ENCODE measurements around the gene SLC8B1.

The SLC8B1 gene

GRCh38 chr12:113299619-113300237 lies 35.2 kb downstream of the SLC8B1 start:
- H3K4me3 ChIP-seq (ENCODE audit: low read length), result no peak overlapping the region
- DNase-seq (ENCODE audit: low read depth, low spot score), result no peak

GRCh38 chr12:113298861-113299545 lies 35.9 kb downstream of the SLC8B1 start:
- no peak for DNase-seq (ENCODE audit: low read depth, low spot score)
- H3K4me3 ChIP-seq (ENCODE audit: low read length), result no peak overlapping the region

GRCh38 chr12:113298472-113298817 lies 36.5 kb downstream of the SLC8B1 start:
- DNase-seq (ENCODE audit: low read depth, low spot score), result no peak
- H3K4me3 ChIP-seq (ENCODE audit: low read length), result no peak overlapping the region

GRCh38 chr12:113297621-113298471 lies 37.1 kb downstream of the SLC8B1 start:
- no peak for DNase-seq (ENCODE audit: low read depth, low spot score)
- H3K4me3 ChIP-seq (ENCODE audit: low read length), result no peak overlapping the region

GRCh38 chr12:113297214-113297587 lies 37.7 kb downstream of the SLC8B1 start:
- DNase-seq (ENCODE audit: low read depth, low spot score), result no peak
- no peak overlapping the region for H3K4me3 ChIP-seq (ENCODE audit: low read length)

- H3K4me3 ChIP-seq (ENCODE audit: low read length), result no peak overlapping the region
- DNase-seq (ENCODE audit: low read depth, low spot score), result no peak
Measured at GRCh38 chr12:113296557-113297213, 38.2 kb downstream of the SLC8B1 start.

- DNase-seq (ENCODE audit: low read depth, low spot score), result no peak
- H3K4me3 ChIP-seq (ENCODE audit: low read length), result no peak overlapping the region
Measured at GRCh38 chr12:113295886-113296556, 38.9 kb downstream of the SLC8B1 start.

- H3K4me3 ChIP-seq (ENCODE audit: low read length), result no peak overlapping the region
- no peak for DNase-seq (ENCODE audit: low read depth, low spot score)
Measured at GRCh38 chr12:113293100-113293499, 41.8 kb downstream of the SLC8B1 start.

GRCh38 chr12:113292547-113292946 lies 42.4 kb downstream of the SLC8B1 start:
- DNase-seq (ENCODE audit: low read depth, low spot score), result no peak

GRCh38 chr12:113292091-113292490 lies 42.8 kb downstream of the SLC8B1 start:
- no peak overlapping the region for H3K4me3 ChIP-seq (ENCODE audit: low read length)
- DNase-seq (ENCODE audit: low read depth, low spot score), result no peak

More at GRCh38 chr12:113292547-113292946, 42.4 kb downstream of the SLC8B1 start:
- no peak overlapping the region for H3K4me3 ChIP-seq (ENCODE audit: low read length)

- no peak overlapping the region for H3K4me3 ChIP-seq (ENCODE audit: low read length)
- no peak for DNase-seq (ENCODE audit: low read depth, low spot score)
Measured at GRCh38 chr12:113291586-113291985, 43.3 kb downstream of the SLC8B1 start.

GRCh38 chr12:113290506-113290905 lies 44.4 kb downstream of the SLC8B1 start:
- no peak for DNase-seq (ENCODE audit: low read depth, low spot score)
- H3K4me3 ChIP-seq (ENCODE audit: low read length), result no peak overlapping the region

GRCh38 chr12:113289361-113289760 lies 45.5 kb downstream of the SLC8B1 start:
- DNase-seq (ENCODE audit: low read depth, low spot score), result no peak
- no peak overlapping the region for H3K4me3 ChIP-seq (ENCODE audit: low read length)

- no peak for DNase-seq (ENCODE audit: low read depth, low spot score)
- no peak overlapping the region for H3K4me3 ChIP-seq (ENCODE audit: low read length)
Measured at GRCh38 chr12:113287899-113288282, 47.0 kb downstream of the SLC8B1 start.

- no peak for DNase-seq (ENCODE audit: low read depth, low spot score)
- H3K4me3 ChIP-seq (ENCODE audit: low read length), result no peak overlapping the region
Measured at GRCh38 chr12:113287146-113287898, 47.6 kb downstream of the SLC8B1 start.

GRCh38 chr12:113286712-113287111 lies 48.2 kb downstream of the SLC8B1 start:
- DNase-seq (ENCODE audit: low read depth, low spot score), result no peak
- no peak overlapping the region for H3K4me3 ChIP-seq (ENCODE audit: low read length)

GRCh38 chr12:113285679-113286610 lies 49.0 kb downstream of the SLC8B1 start:
- no peak overlapping the region for H3K4me3 ChIP-seq (ENCODE audit: low read length)
- no peak for DNase-seq (ENCODE audit: low read depth, low spot score)

- H3K4me3 ChIP-seq (ENCODE audit: low read length), result no peak overlapping the region
- DNase-seq (ENCODE audit: low read depth, low spot score), result no peak
Measured at GRCh38 chr12:113284751-113285150, 50.2 kb downstream of the SLC8B1 start.
